K562 (cell line): ENCODE measurements around the gene SDR42E2. TPM values are rescaled to one million over a fixed set of nuclear protein-coding genes. Genes with fewer than 3 reads are reported as not detected.

ENCODE experiments used
- CTCF ChIP-seq, 3 experiments: IDR thresholded peaks in 2 of 3; conservative IDR thresholded peaks in 1 of 3; 2 replicates each; pipeline ENCODE4 v1.5.1; 2011 to 2012; ENCODE audit warnings: low read length in 3 of 3, mild to moderate bottlenecking in 3 of 3, control low read depth in 2 of 3, improper control_type of control experiment in 1 of 3, inconsistent platforms in 1 of 3, low read depth in 1 of 3, mixed read lengths in 1 of 3, moderate library complexity in 1 of 3; ENCODE audit not compliant: insufficient read depth in 2 of 3
- GATAD2B ChIP-seq: fragments of 450-650 bp; IDR thresholded peaks from 2 replicates; pipeline ENCODE4 v1.6.1; 2017; ENCODE audit warnings: mild to moderate bottlenecking, borderline replicate concordance
- LCOR ChIP-seq: sonication (generic); formaldehyde crosslinking; IDR thresholded peaks from 2 replicates; pipeline ENCODE4 v1.8.0; 2022; ENCODE audit warnings: mild to moderate bottlenecking, missing genetic modification reagents
- POLR2G ChIP-seq: fragments of 200-400 bp; formaldehyde crosslinking; IDR thresholded peaks from 2 replicates; pipeline ENCODE4 v1.6.1; 2017; ENCODE audit warnings: low read depth, mild to moderate bottlenecking, antibody characterized with exemption, low read length, moderate library complexity
- RBM22 ChIP-seq: fragments of 200-400 bp; formaldehyde crosslinking; IDR thresholded peaks from 2 replicates; pipeline ENCODE4 v1.6.1; 2018; ENCODE audit warnings: low read length, low read depth; ENCODE audit not compliant: poor library complexity, severe bottlenecking
- SAFB ChIP-seq: fragments of 200-400 bp; formaldehyde crosslinking; IDR thresholded peaks from 2 replicates; pipeline ENCODE4 v1.6.1; 2017; ENCODE audit warnings: low read depth, low read length, borderline replicate concordance
- ZC3H11A ChIP-seq: IDR thresholded peaks from 2 replicates; pipeline ENCODE4 v1.6.1; 2012; ENCODE audit warnings: low read depth, low read length, improper control_type of control experiment
- ZNF407 ChIP-seq: fragments of 450-650 bp; IDR thresholded peaks from 2 replicates; pipeline ENCODE4 v1.6.1; 2016; ENCODE audit warnings: low read depth
- polyA plus RNA-seq, 8 experiments: library from polyadenylated mRNA; depleted of rRNA in 4 of 8; stranded (reverse) in 5 of 8; unstranded in 3 of 8; fragments of >200 nt; fragmentation: Nextera tagmentation in 2 of 8; fragmentation: Illumina TruSeq in 1 of 8; extraction: Ambion mirVana in 2 of 8; extraction: Trizol in 1 of 8; gene quantifications; 2 replicates each; pipeline versions ENCODE4 v1.2.1 to v1.2.3, GENCODE V29; 2011 to 2014; ENCODE audit warnings: inconsistent platforms in 1 of 8, missing spikeins in 1 of 8
- total RNA-seq, 7 experiments: library from RNA; depleted of rRNA in 6 of 7; stranded (reverse); fragments of >200 nt in 6 of 7; fragmentation: Illumina TruSeq in 2 of 7; extraction: Trizol in 2 of 7; gene quantifications; 2 replicates each; pipeline versions ENCODE4 v1.2.1 to v1.2.3, GENCODE V29; 2011 to 2021; ENCODE audit warnings: low replicate concordance in 1 of 7
- TF ChIP-seq, protein P1 (sequence below): fragments of 450-650 bp; IDR thresholded peaks from 2 replicates; pipeline ENCODE4 v1.6.1; 2017; ENCODE audit warnings: antibody characterized with exemption, mild to moderate bottlenecking

SDR42E2 gene
- total and polyA plus RNA-seq, 9 of the 15 experiments (the other 6 are each of a cell fraction or from before 2014, with no cell fraction given), result 0.03 to 0.07 (median 0.04) TPM; not detected in 4

GRCh38 chr16:22195695-22196558, 33.6 kb downstream of the SDR42E2 start (continued):
- TF ChIP-seq CTCF (IDR thresholded peaks at IDR 0.05 in 2 of 3, conservative IDR thresholded peaks at IDR 0.05 in 1 of 3; ENCODE audit: insufficient read depth in 2 of 3, low read depth in 1 of 3, low read length in 3 of 3) (peak; percentile 86 to 96 (median 94)), ZNF407 (peak; percentile 82), POLR2G (peak; percentile 78), RBM22 (peak; percentile 82), SAFB (peak; percentile 83; the same call in 1 of the 2 replicates), LCOR (CRISPR knock-in tag) (peak; percentile 80), ZC3H11A (peak; percentile 73; the same call in 1 of the 2 replicates), GATAD2B (0 out of 2 replicates have a peak, but pooled peaks have one; percentile 8)
- TF ChIP-seq, protein P1, sequence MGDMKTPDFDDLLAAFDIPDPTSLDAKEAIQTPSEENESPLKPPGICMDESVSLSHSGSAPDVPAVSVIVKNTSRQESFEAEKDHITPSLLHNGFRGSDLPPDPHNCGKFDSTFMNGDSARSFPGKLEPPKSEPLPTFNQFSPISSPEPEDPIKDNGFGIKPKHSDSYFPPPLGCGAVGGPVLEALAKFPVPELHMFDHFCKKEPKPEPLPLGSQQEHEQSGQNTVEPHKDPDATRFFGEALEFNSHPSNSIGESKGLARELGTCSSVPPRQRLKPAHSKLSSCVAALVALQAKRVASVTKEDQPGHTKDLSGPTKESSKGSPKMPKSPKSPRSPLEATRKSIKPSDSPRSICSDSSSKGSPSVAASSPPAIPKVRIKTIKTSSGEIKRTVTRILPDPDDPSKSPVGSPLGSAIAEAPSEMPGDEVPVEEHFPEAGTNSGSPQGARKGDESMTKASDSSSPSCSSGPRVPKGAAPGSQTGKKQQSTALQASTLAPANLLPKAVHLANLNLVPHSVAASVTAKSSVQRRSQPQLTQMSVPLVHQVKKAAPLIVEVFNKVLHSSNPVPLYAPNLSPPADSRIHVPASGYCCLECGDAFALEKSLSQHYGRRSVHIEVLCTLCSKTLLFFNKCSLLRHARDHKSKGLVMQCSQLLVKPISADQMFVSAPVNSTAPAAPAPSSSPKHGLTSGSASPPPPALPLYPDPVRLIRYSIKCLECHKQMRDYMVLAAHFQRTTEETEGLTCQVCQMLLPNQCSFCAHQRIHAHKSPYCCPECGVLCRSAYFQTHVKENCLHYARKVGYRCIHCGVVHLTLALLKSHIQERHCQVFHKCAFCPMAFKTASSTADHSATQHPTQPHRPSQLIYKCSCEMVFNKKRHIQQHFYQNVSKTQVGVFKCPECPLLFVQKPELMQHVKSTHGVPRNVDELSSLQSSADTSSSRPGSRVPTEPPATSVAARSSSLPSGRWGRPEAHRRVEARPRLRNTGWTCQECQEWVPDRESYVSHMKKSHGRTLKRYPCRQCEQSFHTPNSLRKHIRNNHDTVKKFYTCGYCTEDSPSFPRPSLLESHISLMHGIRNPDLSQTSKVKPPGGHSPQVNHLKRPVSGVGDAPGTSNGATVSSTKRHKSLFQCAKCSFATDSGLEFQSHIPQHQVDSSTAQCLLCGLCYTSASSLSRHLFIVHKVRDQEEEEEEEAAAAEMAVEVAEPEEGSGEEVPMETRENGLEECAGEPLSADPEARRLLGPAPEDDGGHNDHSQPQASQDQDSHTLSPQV, result peak; percentile 95
